HG03108 (cell line): ENCODE data around the gene ZP2.
"Not testable (repeated sequence)": the region's sequence is repeated elsewhere in the genome, so short reads cannot be mapped to it uniquely, and the experiment has no call there.

Experiments used
- ATAC-seq: cut with Tn5 transposase; IDR thresholded peaks from one replicate; pipeline ENCODE4 v1.9.1; 2021; ENCODE audit warnings: moderate library complexity; ENCODE audit not compliant: unreplicated experiment

The ZP2 gene

GRCh38 chr16:21217121-21217520 is 5.7 kb upstream of the ZP2 start:
- no peak for ATAC-seq

GRCh38 chr16:21214086-21214485 is 2.7 kb upstream of the ZP2 start:
- ATAC-seq, result no peak

DNA sequence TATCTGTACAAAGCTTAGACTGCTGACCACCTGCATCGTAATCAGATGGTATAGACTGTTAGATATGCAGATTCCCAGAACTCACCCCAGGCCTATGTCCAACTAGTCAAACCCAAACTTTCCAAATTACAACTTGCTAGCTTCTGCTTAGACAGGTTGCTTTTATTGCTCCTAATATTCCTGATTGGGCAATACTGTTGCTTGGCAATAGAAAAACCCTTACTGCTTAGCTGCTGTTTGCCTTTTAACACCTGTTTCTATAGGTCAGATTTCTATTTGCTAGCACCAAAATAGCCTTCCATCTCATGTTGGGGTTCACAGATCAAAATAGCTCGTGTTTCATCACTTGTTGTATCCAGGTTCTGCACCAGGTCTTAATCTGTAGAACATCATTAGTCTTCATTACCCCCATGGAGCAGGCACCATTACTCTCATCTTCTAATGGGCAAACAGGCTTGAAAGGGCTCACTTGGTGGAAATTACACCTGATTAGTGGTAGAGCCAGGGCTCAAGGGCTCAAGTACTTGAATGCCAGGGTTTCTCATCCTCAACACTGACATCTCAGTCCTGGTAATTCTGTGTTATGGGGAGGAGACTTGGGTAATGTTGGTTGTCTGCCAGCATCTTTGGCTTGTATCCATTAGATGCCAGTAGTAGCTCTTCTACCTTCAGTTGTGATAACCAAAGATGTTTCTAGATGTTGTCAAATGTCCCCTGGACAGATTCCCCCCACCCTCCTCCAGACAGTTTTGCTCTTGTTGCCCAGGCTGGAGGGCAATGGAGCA is 2.7 kb downstream of the ZP2 start:
- no peak for ATAC-seq

- no peak for ATAC-seq
Observed at GRCh38 chr16:21206550-21206949, 4.8 kb downstream of the ZP2 start.

DNA sequence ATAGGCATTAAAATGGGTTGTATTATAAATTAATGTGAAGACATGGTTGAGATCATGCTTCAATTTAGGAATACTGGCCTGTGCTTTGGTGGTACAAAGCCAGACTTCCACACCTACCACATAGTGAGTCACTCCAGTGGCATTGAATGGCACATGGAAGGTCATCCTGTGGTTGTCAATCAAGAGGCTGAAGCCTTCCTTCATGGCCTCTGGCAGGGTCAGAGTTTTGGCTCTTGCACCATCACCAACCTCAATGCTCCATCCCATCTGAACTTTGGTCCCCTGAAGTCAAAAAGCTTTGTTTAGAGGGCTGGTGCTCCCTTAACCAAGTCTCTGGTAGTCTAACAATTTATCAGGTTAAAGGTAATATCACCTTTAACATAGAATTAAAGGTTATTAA is 6.1 kb downstream of the ZP2 start:
- no peak for ATAC-seq

DNA sequence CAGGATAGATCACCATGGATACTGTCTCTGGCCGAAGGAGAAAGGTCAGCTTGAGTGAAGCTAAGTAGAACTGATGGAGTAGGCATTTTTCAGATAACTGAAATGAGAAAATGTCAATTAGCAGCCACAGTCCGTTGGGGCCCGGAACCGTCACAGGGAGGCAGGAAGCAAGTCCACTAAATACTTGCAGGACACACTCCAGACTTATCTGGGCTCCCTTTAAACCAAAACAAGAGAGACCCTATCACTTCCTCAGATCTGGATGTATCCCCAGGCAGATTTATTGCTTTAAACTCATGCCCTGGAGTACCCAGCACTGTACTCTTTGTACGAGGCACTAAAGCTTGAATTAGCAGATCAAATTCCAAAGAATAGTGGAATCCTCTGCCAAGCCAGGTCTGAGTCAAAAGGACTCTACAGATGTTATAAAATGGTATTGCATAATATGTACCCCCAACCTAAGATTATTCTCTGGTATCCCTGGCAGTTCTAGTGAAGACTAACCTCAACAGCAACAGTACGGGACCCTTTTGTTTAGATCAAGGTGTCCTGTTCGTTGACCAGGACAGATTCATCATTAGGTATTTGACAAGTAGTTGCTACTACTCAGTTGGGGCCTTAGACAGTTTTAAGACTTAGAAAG is 8.1 kb downstream of the ZP2 start:
- ATAC-seq, result no peak

DNA sequence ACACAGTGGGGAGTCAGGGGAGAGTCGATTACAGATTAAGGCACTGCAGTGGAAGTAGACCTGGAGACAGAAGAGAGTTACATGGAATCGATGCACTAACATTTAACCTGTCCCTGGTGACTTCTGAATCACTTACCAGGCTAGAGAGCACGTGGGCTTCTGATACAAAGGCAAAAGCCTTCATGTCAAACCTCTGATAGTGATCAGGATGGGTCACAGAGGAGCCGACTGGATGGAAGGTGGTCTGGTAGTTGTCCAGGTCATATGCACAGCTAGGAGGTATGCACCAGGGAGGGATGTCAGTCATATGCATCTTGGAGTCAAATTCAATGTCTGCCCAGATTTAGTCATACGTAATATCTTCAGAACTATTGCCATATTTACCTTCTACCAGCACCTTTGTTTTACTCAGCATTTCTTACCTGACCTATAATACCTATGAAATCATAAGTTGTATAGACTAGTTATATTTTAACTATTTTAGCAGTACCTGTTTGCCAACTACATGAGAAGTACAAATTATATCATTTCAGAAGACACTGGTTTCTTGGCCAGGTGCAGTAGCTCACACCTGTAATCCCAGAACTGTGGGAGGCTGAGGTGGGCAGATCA is 11.7 kb downstream of the ZP2 start:
- ATAC-seq, result no peak

DNA sequence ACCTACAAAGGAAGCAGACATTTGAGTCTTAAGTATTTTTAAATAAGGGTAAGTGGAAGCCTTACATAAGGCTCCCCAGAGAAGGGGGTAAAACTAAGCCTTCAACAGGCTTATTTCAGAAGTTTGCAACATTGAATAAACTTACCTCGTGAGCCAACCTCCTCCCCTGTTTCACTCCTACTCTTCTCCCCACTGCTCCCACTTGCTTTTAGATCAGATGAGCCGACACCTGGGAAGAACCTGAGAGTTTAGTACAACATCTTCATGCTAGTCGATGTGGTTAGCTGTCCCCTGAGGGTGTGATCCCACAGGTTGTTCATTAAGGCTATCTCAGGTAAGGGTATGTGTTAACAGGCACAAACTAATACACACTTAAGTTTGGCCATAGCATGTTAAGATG is 13.8 kb downstream of the ZP2 start:
- no peak for ATAC-seq

- no peak for ATAC-seq
Observed at GRCh38 chr16:21197112-21197511, 14.3 kb downstream of the ZP2 start.

DNA sequence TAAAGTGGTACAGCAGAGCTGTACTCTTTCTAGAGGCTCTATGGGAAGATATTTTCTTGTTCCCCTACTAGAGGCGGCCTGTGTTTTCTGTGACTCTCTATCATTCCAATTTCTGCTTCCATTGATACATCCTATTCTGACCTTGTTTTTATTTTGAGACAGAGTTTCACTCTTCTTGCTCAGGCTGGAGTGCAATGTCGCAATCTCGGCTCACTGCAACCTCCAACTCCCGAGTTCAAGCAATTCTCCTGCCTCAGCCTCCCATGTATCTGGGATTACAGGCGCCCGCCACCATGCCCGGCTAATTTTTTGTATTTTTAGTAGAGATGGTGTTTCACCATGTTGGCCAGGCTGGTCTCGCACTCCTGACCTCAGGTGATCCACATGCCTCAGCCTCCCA is 16.0 kb downstream of the ZP2 start:
- not testable (repeated sequence) for ATAC-seq

DNA sequence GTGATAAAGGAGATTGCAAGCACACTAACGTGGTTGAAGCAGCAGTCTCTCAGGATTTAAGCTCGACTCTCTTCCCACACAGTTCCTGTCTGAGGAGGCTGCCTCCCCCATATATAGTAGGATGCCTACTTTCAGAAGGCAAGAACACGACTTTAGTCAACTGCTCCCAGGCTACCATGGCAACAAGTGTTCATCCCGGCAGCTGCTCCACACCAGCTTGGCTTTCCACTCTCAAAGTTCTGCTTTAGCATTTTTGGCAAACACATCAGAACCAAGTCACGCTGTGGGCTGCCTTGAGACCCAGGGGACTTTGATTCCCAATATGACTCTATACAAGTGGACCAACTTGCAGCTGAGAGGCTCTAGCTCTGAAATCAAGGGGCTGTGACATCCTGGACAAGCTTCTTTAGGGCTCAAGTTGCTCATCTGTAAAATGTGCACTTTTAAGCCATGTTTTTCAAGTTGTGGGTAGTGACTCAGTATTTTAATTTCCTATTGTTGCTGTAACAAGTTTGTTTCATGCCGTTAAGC is 16.5 kb downstream of the ZP2 start:
- no peak for ATAC-seq

- no peak for ATAC-seq
Observed at GRCh38 chr16:21192991-21193390, 18.4 kb downstream of the ZP2 start.

GRCh38 chr16:21190599-21190998 is 20.8 kb downstream of the ZP2 start:
- ATAC-seq, result no peak

DNA sequence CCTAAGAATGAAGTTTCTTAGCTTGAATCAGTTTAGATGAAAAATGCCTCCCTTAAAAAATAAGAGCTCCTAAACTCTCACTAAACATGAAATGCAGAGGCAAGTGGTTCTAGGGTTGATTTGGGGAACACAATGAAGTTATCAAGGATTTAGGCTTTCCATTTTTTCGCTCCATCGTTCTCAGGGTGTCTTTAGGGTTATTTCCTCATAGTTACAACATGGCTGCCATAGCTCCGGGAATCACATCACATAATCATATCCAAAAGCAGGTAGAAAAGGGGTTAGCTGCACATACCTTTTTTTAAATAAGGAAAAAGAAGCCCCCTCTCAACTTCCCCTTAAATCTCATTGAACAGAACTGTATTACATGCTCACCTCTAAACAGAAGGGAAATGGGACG is 21.4 kb downstream of the ZP2 start:
- no peak for ATAC-seq

GRCh38 chr16:21189311-21189710 is 22.1 kb downstream of the ZP2 start:
- no peak for ATAC-seq

DNA sequence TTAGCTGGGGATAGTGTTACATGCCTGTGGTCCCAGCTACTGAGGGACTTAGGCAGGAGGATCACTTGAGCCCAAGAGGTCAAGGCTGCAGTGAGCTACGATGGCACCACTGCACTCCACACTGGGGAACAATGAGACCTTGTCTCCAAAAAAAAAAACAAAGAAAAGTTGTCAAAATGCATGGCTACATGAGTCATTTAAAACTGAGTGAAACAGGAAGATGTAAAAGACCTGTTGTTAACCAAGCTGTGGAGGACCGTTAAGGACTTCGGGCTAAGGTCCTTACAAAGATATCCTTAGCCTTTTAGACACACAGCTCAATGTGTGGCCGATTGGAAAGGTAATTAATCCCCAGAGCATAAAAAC is 25.1 kb downstream of the ZP2 start:
- ATAC-seq, result no peak

DNA sequence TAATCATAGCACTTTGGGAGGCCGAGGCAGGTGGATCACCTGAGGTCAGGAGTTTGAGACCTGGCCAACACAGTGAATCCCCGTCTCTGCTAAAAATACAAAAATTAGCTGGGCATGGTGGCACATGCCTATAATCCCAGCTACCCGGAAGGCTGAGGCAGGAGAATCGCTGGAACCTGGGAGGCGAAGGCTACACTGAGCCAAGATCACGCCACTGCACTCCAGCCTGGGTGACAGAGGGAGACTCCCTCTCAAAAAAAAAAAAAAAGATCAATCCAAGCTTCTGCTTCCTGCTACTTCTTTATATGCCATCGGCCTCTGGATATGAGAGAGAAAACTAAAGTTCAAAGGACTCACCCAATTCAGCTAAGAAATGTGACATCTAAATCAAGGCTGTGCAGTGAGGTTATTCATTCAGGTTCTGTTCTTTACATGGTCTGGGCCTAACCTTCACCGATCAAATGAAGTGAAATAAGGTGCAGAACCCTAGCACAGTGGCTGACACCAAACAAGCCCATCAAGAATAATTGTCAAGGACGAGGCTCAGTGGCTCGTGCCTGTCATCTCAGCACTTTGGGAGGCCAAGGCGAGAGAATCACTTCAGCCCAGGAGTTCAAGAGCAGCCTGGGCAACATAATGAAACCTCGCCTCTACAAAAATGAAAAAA is 25.6 kb downstream of the ZP2 start:
- ATAC-seq, result no peak

DNA sequence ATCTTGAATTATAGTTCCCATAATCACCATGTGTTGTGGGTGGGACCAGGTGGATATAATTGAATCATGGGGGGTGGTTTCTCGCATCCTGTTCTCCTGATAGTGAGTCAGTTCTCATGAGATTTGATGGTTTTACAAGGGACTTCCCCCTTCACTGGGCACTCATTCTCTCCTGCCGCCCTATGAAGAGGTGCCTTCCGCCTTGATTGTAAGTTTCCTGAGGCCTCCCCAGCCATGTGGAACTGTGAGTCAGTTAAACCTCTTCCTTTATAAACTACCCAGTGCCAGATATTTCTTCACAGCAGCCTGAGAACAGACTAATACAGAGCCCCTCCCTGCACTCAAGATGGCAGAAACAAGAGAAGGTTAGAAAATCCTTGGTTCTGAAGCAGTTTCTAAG is 26.5 kb downstream of the ZP2 start:
- no peak for ATAC-seq

- no peak for ATAC-seq
Observed at GRCh38 chr16:21183995-21184394, 27.4 kb downstream of the ZP2 start.

- ATAC-seq, result no peak
Observed at GRCh38 chr16:21179983-21180365, 31.4 kb downstream of the ZP2 start.

GRCh38 chr16:21179126-21179982 is 32.0 kb downstream of the ZP2 start:
- no peak for ATAC-seq
